Prostate gland (tissue), 2 donors: ENCODE data around the gene ONECUT2.

Source experiments
- CTCF ChIP-seq, 4 experiments: fragments of 200-600 bp in 2 of 4; fragments of 450-650 bp in 2 of 4; sonication (generic) in 2 of 4; IDR thresholded peaks; 1 replicate in 3 of 4; 2 replicates in 1 of 4; pipeline ENCODE4 v1.5.1; 2016 to 2019; ENCODE audit warnings: antibody characterized with exemption in 4 of 4, mild to moderate bottlenecking in 2 of 4, moderate library complexity in 2 of 4
- POLR2A ChIP-seq: fragments of 450-650 bp; IDR thresholded peaks from one replicate; pipeline ENCODE4 v1.6.1; 2016; ENCODE audit warnings: antibody characterized with exemption, mild to moderate bottlenecking

GRCh38 chr18:57404345-57404744, 30.8 kb upstream of the ONECUT2 start:
- TF ChIP-seq CTCF (IDR thresholded peaks at IDR 0.05): no peak
- no peak for TF ChIP-seq POLR2A
